SJSA1 (cell line): ENCODE measurements around the gene VSIG10. TPM values are rescaled to one million over a fixed set of nuclear protein-coding genes. Genes with fewer than 3 reads are reported as not detected.
"Not testable (repeated sequence)": the region's sequence is repeated elsewhere in the genome, so short reads cannot be mapped to it uniquely, and the experiment has no call there.

Source experiments
- DNase-seq, 2 experiments: peaks; one replicate each; pipeline ENCODE4 v3.0.0-alpha.2; 2015 to 2020; ENCODE audit warnings: low spot score in 2 of 2, low read depth in 1 of 2
- H3K27ac ChIP-seq: fragments of 250-450 bp; sonication (Bioruptor Pico); 2 replicates; pipeline ENCODE4 v1.5.1; 2020; ENCODE audit warnings: mild to moderate bottlenecking, moderate library complexity
- H3K27me3 ChIP-seq: fragments of 250-450 bp; sonication (Bioruptor Pico); replicated peaks from 2 replicates; pipeline ENCODE4 v1.5.1; 2020; ENCODE audit warnings: mild to moderate bottlenecking, moderate library complexity
- H3K36me3 ChIP-seq: fragments of 250-450 bp; sonication (Bioruptor Pico); 2 replicates; pipeline ENCODE4 v1.5.1; 2020; ENCODE audit warnings: mild to moderate bottlenecking
- H3K4me1 ChIP-seq: fragments of 250-450 bp; sonication (Bioruptor Pico); replicated peaks from 2 replicates; pipeline ENCODE4 v1.6.1; 2021; ENCODE audit warnings: mild to moderate bottlenecking
- H3K4me3 ChIP-seq: fragments of 250-450 bp; sonication (Bioruptor Pico); 2 replicates; pipeline ENCODE4 v1.5.1; 2020; ENCODE audit warnings: mild to moderate bottlenecking
- H3K9me3 ChIP-seq: fragments of 250-450 bp; sonication (Bioruptor Pico); replicated peaks from 2 replicates; pipeline ENCODE4 v1.5.1; 2020; ENCODE audit warnings: mild to moderate bottlenecking
- total RNA-seq: library from RNA; depleted of rRNA; stranded (reverse); fragments of >200 nt; shearing (Covaris generic); gene quantifications from 2 replicates; pipeline ENCODE4 v1.2.3, GENCODE V29; 2014

VSIG10 gene
- total RNA-seq, 1 experiment from 2014 or later: 14.6 TPM

- H3K27me3 ChIP-seq: no peaks in the 10 kb centered on the region
- no peak overlapping the region for H3K27ac ChIP-seq
- no peaks in the 10 kb centered on the region for H3K9me3 ChIP-seq
- H3K4me3 ChIP-seq: no peak overlapping the region
- no peaks in the 10 kb centered on the region for H3K36me3 ChIP-seq
- DNase-seq: peak in 1 of 2 experiments; percentile 2
- H3K4me1 ChIP-seq: no peaks in the 10 kb centered on the region
Measured at GRCh38 chr12:118098401-118098800, 5.4 kb downstream of the VSIG10 start.

GRCh38 chr12:118094039-118094438 is 9.8 kb downstream of the VSIG10 start:
- H3K4me1 ChIP-seq: no peaks in the 10 kb centered on the region
- H3K9me3 ChIP-seq: no peaks in the 10 kb centered on the region
- H3K27ac ChIP-seq: no peak overlapping the region
- H3K4me3 ChIP-seq: no peak overlapping the region
- H3K27me3 ChIP-seq: no peaks in the 10 kb centered on the region
- no peaks in the 10 kb centered on the region; the same call in 1 of the 2 replicates for H3K36me3 ChIP-seq
- no peak for DNase-seq

- Histone ChIP-seq H3K27me3 (no peaks in the 10 kb centered on the region), H3K27ac (no peak overlapping the region), H3K36me3 (no peaks in the 10 kb centered on the region; the same call in 1 of the 2 replicates), H3K4me1 (no peaks in the 10 kb centered on the region), H3K9me3 (no peaks in the 10 kb centered on the region), H3K4me3 (no peak overlapping the region)
- no peak for DNase-seq
Measured at GRCh38 chr12:118089782-118090181, 14.0 kb downstream of the VSIG10 start.

GRCh38 chr12:118082161-118082560 is 21.6 kb downstream of the VSIG10 start:
- no peaks in the 10 kb centered on the region for H3K4me1 ChIP-seq

GRCh38 chr12:118081521-118081920 is 22.3 kb downstream of the VSIG10 start:
- not testable (repeated sequence) for H3K9me3 ChIP-seq, H3K4me1 ChIP-seq, H3K36me3 ChIP-seq, DNase-seq, H3K27me3 ChIP-seq, H3K27ac ChIP-seq, H3K4me3 ChIP-seq

More at GRCh38 chr12:118082161-118082560, 21.6 kb downstream of the VSIG10 start:
- H3K27me3 ChIP-seq: no peaks in the 10 kb centered on the region
- peaks cover 9% of the 10 kb centered on the region for H3K36me3 ChIP-seq
- no peak for DNase-seq
- H3K4me3 ChIP-seq: no peak overlapping the region
- no peaks in the 10 kb centered on the region for H3K9me3 ChIP-seq
- H3K27ac ChIP-seq: no peak overlapping the region

GRCh38 chr12:118073768-118074167 is 30.0 kb downstream of the VSIG10 start:
- Histone ChIP-seq H3K27me3 (no peaks in the 10 kb centered on the region), H3K9me3 (no peaks in the 10 kb centered on the region), H3K36me3 (peaks cover 9% of the 10 kb centered on the region), H3K4me1 (no peaks in the 10 kb centered on the region), H3K27ac (no peak overlapping the region), H3K4me3 (no peak overlapping the region)
- DNase-seq: no peak

GRCh38 chr12:118070650-118071049 is 33.2 kb downstream of the VSIG10 start:
- DNase-seq: no peak
- no peaks in the 10 kb centered on the region for H3K27me3 ChIP-seq
- H3K4me3 ChIP-seq: no peak overlapping the region
- no peaks in the 10 kb centered on the region; the same call in 1 of the 2 replicates for H3K36me3 ChIP-seq
- no peak overlapping the region for H3K27ac ChIP-seq
- H3K9me3 ChIP-seq: no peaks in the 10 kb centered on the region
- H3K4me1 ChIP-seq: no peaks in the 10 kb centered on the region

GRCh38 chr12:118068445-118068844 is 35.4 kb downstream of the VSIG10 start:
- H3K4me1 ChIP-seq: peaks cover 6% of the 10 kb centered on the region
- H3K9me3 ChIP-seq: no peaks in the 10 kb centered on the region

GRCh38 chr12:118065380-118065779 is 38.4 kb downstream of the VSIG10 start:
- no peaks in the 10 kb centered on the region for H3K9me3 ChIP-seq
- DNase-seq: no peak
- H3K27me3 ChIP-seq: no peaks in the 10 kb centered on the region
- H3K4me1 ChIP-seq: peaks cover 23% of the 10 kb centered on the region
- no peak overlapping the region for H3K4me3 ChIP-seq
- peaks cover 3% of the 10 kb centered on the region; the same call in 1 of the 2 replicates for H3K36me3 ChIP-seq
- no peak overlapping the region for H3K27ac ChIP-seq

More at GRCh38 chr12:118068445-118068844, 35.4 kb downstream of the VSIG10 start:
- no peaks in the 10 kb centered on the region for H3K27me3 ChIP-seq
- no peak overlapping the region for H3K27ac ChIP-seq
- no peak overlapping the region for H3K4me3 ChIP-seq
- DNase-seq: no peak
- no peaks in the 10 kb centered on the region; the same call in 1 of the 2 replicates for H3K36me3 ChIP-seq

GRCh38 chr12:118064608-118065007 is 39.2 kb downstream of the VSIG10 start:
- DNase-seq: no peak
- no peaks in the 10 kb centered on the region for H3K9me3 ChIP-seq
- H3K36me3 ChIP-seq: peaks cover 4% of the 10 kb centered on the region; the same call in 1 of the 2 replicates
- no peak overlapping the region for H3K4me3 ChIP-seq
- peaks cover 27% of the 10 kb centered on the region for H3K4me1 ChIP-seq
- no peaks in the 10 kb centered on the region for H3K27me3 ChIP-seq
- H3K27ac ChIP-seq: no peak overlapping the region

GRCh38 chr12:118063576-118064391 is 40.0 kb downstream of the VSIG10 start:
- Histone ChIP-seq H3K9me3 (no peaks in the 10 kb centered on the region), H3K27ac (no peak overlapping the region; the same call in 1 of the 2 replicates), H3K4me1 (peaks cover 35% of the 10 kb centered on the region), H3K36me3 (peaks cover 8% of the 10 kb centered on the region; the same call in 1 of the 2 replicates), H3K4me3 (no peak overlapping the region), H3K27me3 (no peaks in the 10 kb centered on the region)
- peak in 1 of 2 experiments; percentile 16 for DNase-seq

GRCh38 chr12:118061873-118062843 is 41.7 kb downstream of the VSIG10 start:
- DNase-seq: peak; percentile 59 to 74
- peaks cover 18% of the 10 kb centered on the region for H3K36me3 ChIP-seq
- H3K27me3 ChIP-seq: no peaks in the 10 kb centered on the region
- no peaks in the 10 kb centered on the region for H3K9me3 ChIP-seq
- peak overlapping the region; percentile 87 for H3K4me3 ChIP-seq
- peaks cover 43% of the 10 kb centered on the region for H3K4me1 ChIP-seq
- H3K27ac ChIP-seq: peak overlapping the region; percentile 99

- Histone ChIP-seq H3K9me3 (no peaks in the 10 kb centered on the region), H3K4me1 (peaks cover 52% of the 10 kb centered on the region), H3K36me3 (peaks cover 21% of the 10 kb centered on the region), H3K27ac (peak within 1 kb of the TSS; percentile 99), H3K27me3 (no peaks in the 10 kb centered on the region), H3K4me3 (peak within 1 kb of the TSS; percentile 87)
- DNase-seq: peak; percentile 24 to 75
Measured at GRCh38 chr12:118061011-118061872, 42.6 kb downstream of the VSIG10 start, which contains the start of gene WSB2. TSS of gene WSB2 (minus strand) at chr12:118061179. CDS start at chr12:118061048, 131 bp downstream.
